ENCODE measurements around the gene FRYL. TPM values are rescaled to one million over a fixed set of nuclear protein-coding genes. Genes with fewer than 3 reads are reported as not detected.

FRYL gene
- total RNA-seq, 1 donor from 2014 or later, result 88.6 TPM

GRCh38 chr4:48498895-48499294 is 281.2 kb downstream of the FRYL start:
- intact Hi-C loops (cut with micrococcal nuclease), result no loop called here

GRCh38 chr4:48495941-48496340 is 284.1 kb downstream of the FRYL start:
- intact Hi-C loops (cut with micrococcal nuclease), result no loop called here

- intact Hi-C loops (cut with micrococcal nuclease), result no loop called here
Observed at GRCh38 chr4:48493452-48494100, 286.5 kb downstream of the FRYL start.

- intact Hi-C loops (cut with micrococcal nuclease), result no loop called here
Observed at GRCh38 chr4:48491514-48492176, 288.4 kb downstream of the FRYL start.

GRCh38 chr4:48490680-48491513 is 289.2 kb downstream of the FRYL start:
- intact Hi-C loops (cut with micrococcal nuclease), result no loop called here

GRCh38 chr4:48490012-48490679 is 289.9 kb downstream of the FRYL start, which contains the start of gene ZAR1:
TSS of gene ZAR1 (plus strand) at chr4:48490252. CDS start at chr4:48490292, 40 bp downstream.
- intact Hi-C loops (cut with micrococcal nuclease), result no loop called here

GRCh38 chr4:48489683-48490011 is 290.4 kb downstream of the FRYL start:
- intact Hi-C loops (cut with micrococcal nuclease), result no loop called here

GRCh38 chr4:48484494-48485168 is 295.4 kb downstream of the FRYL start:
- intact Hi-C loops (cut with micrococcal nuclease), result no loop called here

- intact Hi-C loops (cut with micrococcal nuclease), result no loop called here
Observed at GRCh38 chr4:48483777-48484493, 296.1 kb downstream of the FRYL start.

- intact Hi-C loops (cut with micrococcal nuclease), result no loop called here
Observed at GRCh38 chr4:48483006-48483776, 296.9 kb downstream of the FRYL start, which contains the start of gene SLC10A4. TSS of gene SLC10A4 (plus strand) at chr4:48483343. CDS start at chr4:48483562, 219 bp downstream.

GRCh38 chr4:48481581-48481980 is 298.5 kb downstream of the FRYL start:
- intact Hi-C loops (cut with micrococcal nuclease), result no loop called here

GRCh38 chr4:48478273-48478672 is 301.8 kb downstream of the FRYL start:
- intact Hi-C loops (cut with micrococcal nuclease), result no loop called here

GRCh38 chr4:48475770-48476169 is 304.3 kb downstream of the FRYL start:
- intact Hi-C loops (cut with micrococcal nuclease), result no loop called here

GRCh38 chr4:48472794-48473193 is 307.3 kb downstream of the FRYL start:
- intact Hi-C loops (cut with micrococcal nuclease), result no loop called here

- intact Hi-C loops (cut with micrococcal nuclease), result no loop called here
Observed at GRCh38 chr4:48470570-48470969, 309.5 kb downstream of the FRYL start.

- intact Hi-C loops (cut with micrococcal nuclease), result no loop called here
Observed at GRCh38 chr4:48470137-48470536, 309.9 kb downstream of the FRYL start.

- intact Hi-C loops (cut with micrococcal nuclease), result no loop called here
Observed at GRCh38 chr4:48467891-48468290, 312.2 kb downstream of the FRYL start.

- intact Hi-C loops (cut with micrococcal nuclease), result no loop called here
Observed at GRCh38 chr4:48467442-48467841, 312.6 kb downstream of the FRYL start.

GRCh38 chr4:48462363-48462762 is 317.7 kb downstream of the FRYL start:
- intact Hi-C loops (cut with micrococcal nuclease), result no loop called here

- intact Hi-C loops (cut with micrococcal nuclease), result no loop called here
Observed at GRCh38 chr4:48461000-48461399, 319.1 kb downstream of the FRYL start.

All from T-helper 2 cell treated with Interferon-gamma antibody and Interleukin-4, amounts not matched to agents 100 ng/mL and 5 ng/mL, for 36 hours (primary cell).